SK-N-MC (cell line): ENCODE results near the gene FAM13A.
"Not testable (repeated sequence)": the region's sequence is repeated elsewhere in the genome, so short reads cannot be mapped to it uniquely, and the experiment has no call there.

Source experiments
- DNase-seq: peaks from one replicate; pipeline ENCODE4 v3.0.0-alpha.2; 2011; ENCODE audit warnings: low read depth, low spot score
- H3K27ac ChIP-seq: fragments of 200-600 bp; sonication (generic); 2 replicates; pipeline ENCODE4 v1.5.1; 2016; ENCODE audit warnings: mixed run types
- H3K36me3 ChIP-seq: fragments of 200-600 bp; sonication (generic); 2 replicates; pipeline ENCODE4 v1.6.1; 2017; ENCODE audit warnings: antibody characterized with exemption, low read length, mixed read lengths; ENCODE audit not compliant: insufficient read depth
- H3K4me3 ChIP-seq: fragments of 200-600 bp; sonication (generic); 2 replicates; pipeline ENCODE4 v1.5.1; 2016
- H3K9ac ChIP-seq: fragments of 200-600 bp; sonication (generic); 2 replicates; pipeline ENCODE4 v1.8.0; 2017; ENCODE audit warnings: mixed run types, mixed read lengths; ENCODE audit not compliant: insufficient read length
- H3K9me3 ChIP-seq: fragments of 200-600 bp; sonication (generic); 2 replicates; pipeline ENCODE4 v1.6.1; 2017; ENCODE audit warnings: low read depth, mild to moderate bottlenecking, antibody characterized with exemption, low read length, moderate library complexity, mixed read lengths
- EZH2 ChIP-seq: fragments of 200-600 bp; sonication (generic); IDR thresholded peaks from one replicate; pipeline ENCODE4 v1.6.1; 2017; ENCODE audit warnings: antibody characterized with exemption
- FOXP2 ChIP-seq: optimal IDR thresholded peaks from 2 replicates; pipeline ENCODE3; 2011; ENCODE audit warnings: mild to moderate bottlenecking, moderate library complexity; ENCODE audit not compliant: insufficient read depth; ENCODE audit errors: extremely low read length, control extremely low read depth
- POLR2AphosphoS5 ChIP-seq: IDR thresholded peaks from 2 replicates; pipeline ENCODE4 v1.6.1; 2012; ENCODE audit warnings: mild to moderate bottlenecking, low read depth, low read length, borderline replicate concordance

Gene FAM13A

DNA sequence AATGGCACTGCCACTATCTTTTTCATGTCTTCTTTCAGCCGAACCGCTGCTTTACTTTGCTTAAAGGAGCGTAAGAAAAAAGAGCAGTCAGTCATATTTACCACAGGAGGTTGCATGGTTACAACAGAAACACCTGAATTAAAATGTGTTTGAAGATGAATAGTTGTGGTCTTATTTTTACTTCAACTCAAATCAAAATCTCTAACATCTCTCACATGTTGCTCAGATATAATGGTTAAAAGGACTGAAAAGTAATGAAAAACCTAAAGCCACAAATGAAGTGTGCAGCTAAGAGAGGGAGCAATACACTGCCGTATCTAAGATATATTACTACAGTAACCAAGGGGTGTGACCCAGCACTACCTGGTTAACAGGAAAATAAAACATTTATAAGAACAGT lies 27.4 kb downstream of the FAM13A start:
- no peak overlapping the region for H3K9ac ChIP-seq
- no peak for DNase-seq
- H3K9me3 ChIP-seq = no peaks in the 10 kb centered on the region
- H3K36me3 ChIP-seq = peaks cover 7% of the 10 kb centered on the region; the same call in 1 of the 2 replicates
- TF ChIP-seq FOXP2 (no peak), POLR2AphosphoS5 (no peak), EZH2 (no peak)
- no peak overlapping the region for H3K4me3 ChIP-seq
- H3K27ac ChIP-seq = no peak overlapping the region

DNA sequence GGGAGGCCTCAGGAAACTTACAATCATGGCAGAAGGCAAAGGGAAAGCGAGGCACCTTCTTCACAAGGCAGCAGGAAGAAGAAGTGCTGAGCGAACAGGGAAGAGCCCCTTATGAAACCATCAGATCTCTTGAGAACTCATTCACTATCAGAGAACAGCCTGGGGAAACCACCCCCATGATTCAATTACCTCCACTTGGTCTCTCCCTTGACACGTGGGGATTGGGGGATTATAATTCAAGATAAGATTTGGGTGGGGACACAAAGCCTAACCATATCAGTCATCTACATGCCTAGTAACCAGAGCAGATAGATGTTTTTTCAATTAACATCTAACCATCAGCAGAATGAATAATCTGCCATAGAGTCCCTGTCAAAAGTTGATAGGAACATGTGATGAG lies 30.4 kb downstream of the FAM13A start:
- no peak overlapping the region for H3K4me3 ChIP-seq
- no peak overlapping the region for H3K9ac ChIP-seq
- no peak for TF ChIP-seq FOXP2
- H3K27ac ChIP-seq = no peak overlapping the region
- DNase-seq = no peak
- no peaks in the 10 kb centered on the region for H3K9me3 ChIP-seq
- peaks cover 7% of the 10 kb centered on the region; the same call in 1 of the 2 replicates for H3K36me3 ChIP-seq

DNA sequence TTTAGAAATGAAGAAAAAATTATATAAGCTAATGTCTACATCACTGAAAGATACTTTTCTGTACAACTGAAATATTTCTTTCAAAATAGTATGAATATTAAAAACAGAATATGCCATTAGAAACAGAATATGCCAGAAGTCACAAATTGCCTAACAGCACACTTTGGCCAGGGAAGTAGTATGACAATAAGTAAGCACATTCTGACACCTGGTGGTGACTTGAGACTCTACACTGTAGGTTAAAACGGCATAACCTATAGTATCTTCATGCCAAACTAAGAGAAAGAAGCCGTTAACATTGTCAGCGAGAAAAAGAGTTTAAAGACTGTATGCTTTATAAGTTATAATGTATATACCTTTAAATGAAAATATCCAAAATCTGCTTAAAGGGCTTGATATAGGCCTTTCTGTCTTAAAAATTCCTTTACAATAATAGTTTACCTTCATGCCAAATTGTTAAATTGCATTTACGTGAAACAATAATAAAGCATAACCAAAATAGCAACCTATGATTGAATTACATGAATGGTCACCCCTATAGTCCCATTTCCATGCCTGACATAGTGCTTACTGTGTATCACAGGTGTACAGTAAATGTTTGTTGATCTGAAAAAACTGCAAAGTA lies 32.8 kb downstream of the FAM13A start:
- DNase-seq = no peak
- Histone ChIP-seq H3K4me3 (no peak overlapping the region), H3K36me3 (peaks cover 15% of the 10 kb centered on the region), H3K27ac (no peak overlapping the region), H3K9ac (no peak overlapping the region), H3K9me3 (no peaks in the 10 kb centered on the region)
- no peak for TF ChIP-seq FOXP2
- TF ChIP-seq EZH2 = no peak
- no peak for TF ChIP-seq POLR2AphosphoS5

DNA sequence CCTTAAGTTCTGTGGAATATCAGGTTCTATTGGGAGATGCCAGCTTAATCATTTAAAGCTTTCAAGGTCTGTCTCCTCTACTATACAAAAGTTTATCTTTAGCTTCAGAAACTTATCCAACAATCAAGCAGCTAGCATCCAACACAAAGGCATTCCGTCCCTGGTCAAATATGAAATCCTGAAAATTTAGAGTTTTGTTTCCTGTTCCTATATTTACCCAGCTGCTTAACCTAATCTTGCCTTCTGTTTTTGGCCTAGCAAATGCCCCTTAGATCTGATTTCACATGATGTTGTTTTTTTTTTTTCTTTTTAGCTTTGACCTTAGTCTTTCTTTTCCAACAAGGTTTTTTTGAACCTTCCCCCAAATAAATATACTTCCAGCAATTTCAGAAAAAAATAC lies 33.8 kb downstream of the FAM13A start:
- Histone ChIP-seq H3K36me3 (peaks cover 24% of the 10 kb centered on the region), H3K27ac (no peak overlapping the region), H3K4me3 (no peak overlapping the region), H3K9ac (no peak overlapping the region), H3K9me3 (no peaks in the 10 kb centered on the region)
- TF ChIP-seq EZH2 (no peak), FOXP2 (no peak), POLR2AphosphoS5 (no peak)
- DNase-seq = no peak

DNA sequence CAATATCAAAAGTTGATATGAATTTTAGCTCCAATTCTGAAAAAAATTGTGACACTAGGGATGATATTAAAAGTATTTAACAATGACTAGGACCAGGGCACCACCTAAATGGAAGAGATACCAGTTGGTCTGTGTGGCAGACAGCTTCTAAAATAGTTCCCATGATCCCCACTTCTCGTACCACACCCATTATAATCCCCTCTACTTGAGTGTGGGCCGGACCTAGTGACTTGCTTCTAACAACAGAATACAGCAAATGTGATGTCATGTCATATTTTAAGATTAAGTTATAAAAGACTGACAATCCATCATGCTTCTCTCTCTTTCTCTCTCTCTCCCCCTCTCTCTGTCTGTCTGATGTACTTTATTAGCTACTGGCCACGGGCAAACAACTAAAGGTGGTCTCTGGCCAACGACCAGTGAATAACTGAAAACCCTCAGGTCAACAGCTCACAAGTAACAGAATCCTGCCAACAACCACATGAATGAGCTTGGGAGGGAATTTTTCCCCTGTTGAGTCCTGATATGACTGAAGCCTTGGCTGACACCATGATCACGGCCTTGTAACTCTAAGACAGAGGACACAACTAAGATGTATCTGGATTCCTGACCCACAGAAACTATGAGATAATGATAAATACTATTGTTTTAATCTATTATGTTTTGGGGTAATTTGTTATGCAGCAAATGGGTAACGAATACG lies 34.4 kb downstream of the FAM13A start:
- Histone ChIP-seq H3K9ac (no peak overlapping the region), H3K36me3 (peaks cover 27% of the 10 kb centered on the region), H3K9me3 (no peaks in the 10 kb centered on the region), H3K4me3 (no peak overlapping the region), H3K27ac (no peak overlapping the region)
- no peak for DNase-seq
- TF ChIP-seq FOXP2 (no peak), POLR2AphosphoS5 (no peak), EZH2 (no peak)

DNA sequence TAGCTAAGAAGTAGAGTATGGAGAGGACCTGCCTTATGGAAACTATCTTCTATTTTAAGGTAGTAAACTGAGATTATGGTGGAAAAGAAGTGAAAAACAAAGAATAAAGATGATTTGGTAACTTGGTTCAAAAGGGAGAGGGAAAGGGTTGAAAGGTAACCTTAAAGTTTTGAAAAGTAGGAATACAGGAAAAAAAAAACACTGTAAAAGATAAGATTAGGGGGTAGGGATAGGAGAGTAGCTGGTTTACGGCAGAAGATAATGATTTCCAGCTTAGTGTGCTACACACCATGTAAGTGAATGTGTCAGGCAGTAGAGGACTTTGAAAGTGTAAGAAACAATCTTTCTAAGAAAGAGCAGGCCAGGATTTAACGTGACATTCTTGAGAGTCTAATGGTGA lies 35.3 kb downstream of the FAM13A start:
- no peak overlapping the region for H3K9ac ChIP-seq
- DNase-seq = no peak
- H3K4me3 ChIP-seq = no peak overlapping the region
- TF ChIP-seq FOXP2 (no peak), POLR2AphosphoS5 (no peak), EZH2 (no peak)
- no peak overlapping the region for H3K27ac ChIP-seq
- no peaks in the 10 kb centered on the region for H3K9me3 ChIP-seq
- peaks cover 29% of the 10 kb centered on the region for H3K36me3 ChIP-seq

DNA sequence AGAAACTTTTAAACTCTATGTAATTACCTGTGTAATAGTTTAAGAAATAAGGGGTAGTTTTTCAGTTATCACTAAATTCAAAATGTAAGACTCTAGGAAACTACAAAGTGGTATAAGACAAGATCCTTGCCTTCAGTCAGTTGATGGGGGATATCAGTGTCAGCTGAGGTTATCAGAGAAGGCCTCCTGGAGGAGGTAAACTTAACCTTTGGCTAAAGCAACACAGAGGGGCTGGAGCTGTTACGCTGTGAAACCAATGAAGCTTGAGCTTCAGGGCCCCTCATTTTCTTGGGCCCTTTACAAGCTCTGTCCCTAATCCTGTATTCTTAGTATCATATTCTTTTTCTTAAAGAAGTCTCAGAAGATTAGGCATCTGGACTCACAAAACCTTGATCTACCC lies 35.9 kb downstream of the FAM13A start:
- Histone ChIP-seq H3K4me3 (no peak overlapping the region), H3K36me3 (peaks cover 32% of the 10 kb centered on the region), H3K9ac (no peak overlapping the region), H3K9me3 (no peaks in the 10 kb centered on the region), H3K27ac (no peak overlapping the region)
- TF ChIP-seq POLR2AphosphoS5 (no peak), EZH2 (no peak), FOXP2 (no peak)
- no peak for DNase-seq

DNA sequence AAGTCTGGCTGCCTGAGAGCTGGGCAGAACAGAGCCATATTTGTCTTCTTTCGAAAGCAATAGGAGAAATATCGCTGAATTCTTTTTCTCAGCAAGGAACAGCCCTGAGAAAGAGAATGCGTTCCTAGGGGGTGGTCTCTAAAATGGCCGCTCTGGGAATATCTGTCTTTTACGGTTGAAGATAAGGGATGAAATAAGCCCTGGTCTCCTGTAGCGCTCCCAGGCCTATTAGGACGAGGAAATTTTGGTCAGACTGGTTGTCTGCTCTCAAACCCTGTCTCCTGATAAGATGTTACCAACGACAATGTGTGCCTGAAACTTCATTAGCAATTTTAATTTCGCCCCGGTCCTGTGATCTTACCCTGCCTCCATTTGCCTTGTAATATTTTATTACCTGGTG lies 42.1 kb downstream of the FAM13A start:
- DNase-seq, H3K9ac ChIP-seq, H3K4me3 ChIP-seq, H3K27ac ChIP-seq, H3K9me3 ChIP-seq: not testable (repeated sequence)
- H3K36me3 ChIP-seq = peaks cover 45% of the 10 kb centered on the region
